Karpas-422 (cell line): ENCODE data around the gene SPTLC2. TPM values are rescaled to one million over a fixed set of nuclear protein-coding genes. Genes with fewer than 3 reads are reported as not detected.
"Not testable (repeated sequence)": the region's sequence is repeated elsewhere in the genome, so short reads cannot be mapped to it uniquely, and the experiment has no call there.

Experiments
- DNase-seq: peaks from one replicate; pipeline ENCODE4 v3.0.0-alpha.2; 2015
- H2AFZ ChIP-seq: fragments of 200-600 bp; sonication (generic); 2 replicates; pipeline ENCODE4 v1.6.1; 2014; ENCODE audit warnings: antibody characterized with exemption, low read length, mixed read lengths
- H3K27ac ChIP-seq: fragments of 200-600 bp; sonication (generic); 2 replicates; pipeline ENCODE4 v1.5.1; 2014; ENCODE audit warnings: mild to moderate bottlenecking, low read length, moderate library complexity
- H3K27me3 ChIP-seq: fragments of 200-600 bp; sonication (generic); 2 replicates; pipeline ENCODE4 v1.6.1; 2014; ENCODE audit warnings: low read length, mixed read lengths
- H3K36me3 ChIP-seq: fragments of 200-600 bp; sonication (generic); 2 replicates; pipeline ENCODE4 v1.6.1; 2014; ENCODE audit warnings: low read length, mixed read lengths; ENCODE audit not compliant: insufficient read depth
- H3K4me1 ChIP-seq: fragments of 200-600 bp; sonication (generic); 2 replicates; pipeline ENCODE4 v1.6.1; 2014; ENCODE audit warnings: mild to moderate bottlenecking, low read length, mixed read lengths
- H3K4me2 ChIP-seq: fragments of 200-600 bp; sonication (generic); 2 replicates; pipeline ENCODE4 v1.6.1; 2014; ENCODE audit warnings: low read length, low read depth, mild to moderate bottlenecking; ENCODE audit not compliant: poor library complexity, severe bottlenecking
- H3K4me3 ChIP-seq: fragments of 200-600 bp; sonication (generic); 2 replicates; pipeline ENCODE4 v1.5.1; 2014; ENCODE audit warnings: mild to moderate bottlenecking, antibody characterized with exemption, low read length, mixed read lengths
- H3K79me2 ChIP-seq: fragments of 200-600 bp; sonication (generic); 2 replicates; pipeline ENCODE4 v1.6.1; 2014; ENCODE audit warnings: mild to moderate bottlenecking, low read length, mixed read lengths
- H3K9ac ChIP-seq: fragments of 200-600 bp; sonication (generic); 2 replicates; pipeline ENCODE4 v1.6.0; 2014; ENCODE audit warnings: low read length
- H3K9me2 ChIP-seq: fragments of 200-600 bp; sonication (generic), shearing (Covaris generic); replicated peaks from 2 replicates; pipeline ENCODE4 v1.6.0; 2014; ENCODE audit warnings: mild to moderate bottlenecking, low read length, moderate library complexity; ENCODE audit not compliant: insufficient read depth
- H3K9me3 ChIP-seq: fragments of 300-700, 200-600 bp; sonication (generic); 2 replicates; pipeline ENCODE4 v1.6.1; 2014; ENCODE audit warnings: low read length, mixed read lengths
- H4K20me1 ChIP-seq: fragments of 200-600 bp; sonication (generic); 2 replicates; pipeline ENCODE4 v1.6.1; 2014; ENCODE audit warnings: mild to moderate bottlenecking, antibody characterized with exemption, low read length, low read depth; ENCODE audit not compliant: insufficient read depth
- total RNA-seq: library from RNA; depleted of rRNA; stranded (reverse); fragments of >200 nt; shearing (Covaris generic); gene quantifications from 2 replicates; pipeline ENCODE4 v1.2.3, GENCODE V29; 2014; ENCODE audit warnings: low replicate concordance

Gene SPTLC2
- total RNA-seq, 1 experiment from 2014 or later, result 97.0 TPM

GRCh38 chr14:77593501-77593961 lies 22.9 kb downstream of the SPTLC2 start:
- Histone ChIP-seq H3K36me3 (peaks cover 35% of the 10 kb centered on the region), H3K4me1 (peaks cover 82% of the 10 kb centered on the region), H3K9me3 (no peaks in the 10 kb centered on the region), H3K4me2 (peak overlapping the region; percentile 62), H3K27ac (peak overlapping the region; percentile 94), H2AFZ (no peak overlapping the region), H3K79me2 (peaks cover 93% of the 10 kb centered on the region), H3K27me3 (no peaks in the 10 kb centered on the region), H3K4me3 (peak overlapping the region; percentile 35), H3K9me2 (no peaks in the 10 kb centered on the region), H4K20me1 (no peaks in the 10 kb centered on the region), H3K9ac (peak overlapping the region; percentile 17)
- peak; percentile 92 for DNase-seq

DNA sequence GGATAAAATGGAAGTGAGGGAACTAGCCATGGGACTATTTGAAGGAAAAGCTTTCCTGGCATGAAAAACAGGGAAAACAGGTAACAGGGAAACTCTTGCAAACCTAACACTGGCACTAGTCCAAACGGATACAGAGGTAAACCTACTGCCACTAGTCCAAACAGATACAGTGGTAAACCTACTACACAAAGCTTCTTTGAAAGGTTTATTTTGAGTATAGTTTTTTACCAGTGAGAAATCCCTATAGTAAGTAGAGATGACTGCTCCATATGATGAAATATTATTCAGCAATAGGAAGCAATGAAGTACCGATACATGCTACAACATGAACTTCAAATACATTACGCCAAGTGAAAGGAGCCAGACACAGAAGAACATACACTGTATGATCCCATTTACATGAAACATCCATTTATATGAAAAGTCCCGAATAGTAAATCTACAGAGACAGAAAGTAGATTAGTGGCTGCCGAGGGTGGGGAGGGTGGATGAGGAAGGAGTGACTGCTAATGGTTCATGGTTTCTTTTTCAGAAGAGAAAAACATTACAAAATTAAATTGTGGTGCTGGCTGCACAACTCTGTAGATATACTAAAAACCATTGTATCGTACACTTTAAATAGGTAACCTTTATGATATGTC lies 25.5 kb downstream of the SPTLC2 start:
- Histone ChIP-seq H3K9me3 (no peaks in the 10 kb centered on the region), H3K79me2 (peaks cover 94% of the 10 kb centered on the region), H3K27me3 (no peaks in the 10 kb centered on the region), H3K36me3 (peaks cover 24% of the 10 kb centered on the region), H3K9ac (peak overlapping the region; percentile 23), H3K4me2 (peak overlapping the region; percentile 66), H3K9me2 (no peaks in the 10 kb centered on the region), H4K20me1 (no peaks in the 10 kb centered on the region), H3K27ac (peak overlapping the region; percentile 94), H3K4me3 (peak overlapping the region; percentile 28; the same call in 1 of the 2 replicates), H2AFZ (no peak overlapping the region), H3K4me1 (peaks cover 92% of the 10 kb centered on the region)
- DNase-seq, result peak; percentile 74

GRCh38 chr14:77589099-77589498 lies 27.3 kb downstream of the SPTLC2 start:
- no peak overlapping the region for H3K4me3 ChIP-seq
- H3K79me2 ChIP-seq, result peaks cover 95% of the 10 kb centered on the region
- H3K27ac ChIP-seq, result peak overlapping the region; percentile 82
- H2AFZ ChIP-seq, result no peak overlapping the region
- H3K4me1 ChIP-seq, result peaks cover 93% of the 10 kb centered on the region
- H3K27me3 ChIP-seq, result no peaks in the 10 kb centered on the region
- H3K36me3 ChIP-seq, result peaks cover 8% of the 10 kb centered on the region
- no peaks in the 10 kb centered on the region for H3K9me3 ChIP-seq
- no peak for DNase-seq
- no peak overlapping the region for H3K9ac ChIP-seq
- no peaks in the 10 kb centered on the region for H3K9me2 ChIP-seq
- H3K4me2 ChIP-seq, result peak overlapping the region; percentile 21
- no peaks in the 10 kb centered on the region for H4K20me1 ChIP-seq

- not testable (repeated sequence) for H4K20me1 ChIP-seq, H3K27me3 ChIP-seq, H3K4me3 ChIP-seq, H2AFZ ChIP-seq, H3K9me2 ChIP-seq, H3K9me3 ChIP-seq, H3K9ac ChIP-seq, H3K36me3 ChIP-seq
- DNase-seq, result peak; percentile 71
- Histone ChIP-seq H3K27ac (peak overlapping the region; percentile 82), H3K79me2 (peaks cover 97% of the 10 kb centered on the region), H3K4me1 (peaks cover 92% of the 10 kb centered on the region), H3K4me2 (peak overlapping the region; percentile 23)
Measured at GRCh38 chr14:77588411-77589025, 27.9 kb downstream of the SPTLC2 start.

DNA sequence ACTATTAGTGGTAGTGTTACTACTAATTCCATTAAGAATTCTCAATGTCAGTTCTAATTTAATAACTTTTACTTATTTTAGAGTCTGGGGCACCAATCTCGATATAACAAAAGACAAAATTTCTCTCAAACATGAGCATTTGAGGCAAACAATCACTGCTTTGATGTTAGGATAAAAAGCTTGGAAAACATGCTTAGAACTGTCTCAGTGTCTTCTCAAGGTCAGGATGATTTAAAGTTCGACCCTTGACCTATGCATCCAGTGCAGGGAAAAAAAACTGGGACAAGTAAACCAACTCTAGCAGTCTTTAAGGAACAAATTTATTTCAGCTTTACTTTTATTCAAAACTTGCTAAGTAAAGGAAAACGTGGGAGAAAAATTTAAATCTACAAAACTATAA lies 31.1 kb downstream of the SPTLC2 start:
- Histone ChIP-seq H3K4me1 (peaks cover 82% of the 10 kb centered on the region), H3K9ac (no peak overlapping the region), H3K9me3 (no peaks in the 10 kb centered on the region), H3K27ac (peak overlapping the region; percentile 56), H3K4me3 (no peak overlapping the region), H3K9me2 (no peaks in the 10 kb centered on the region), H3K4me2 (no peak overlapping the region), H2AFZ (no peak overlapping the region), H3K79me2 (peaks cover 96% of the 10 kb centered on the region), H3K36me3 (no peaks in the 10 kb centered on the region), H4K20me1 (no peaks in the 10 kb centered on the region), H3K27me3 (no peaks in the 10 kb centered on the region)
- DNase-seq, result no peak

DNA sequence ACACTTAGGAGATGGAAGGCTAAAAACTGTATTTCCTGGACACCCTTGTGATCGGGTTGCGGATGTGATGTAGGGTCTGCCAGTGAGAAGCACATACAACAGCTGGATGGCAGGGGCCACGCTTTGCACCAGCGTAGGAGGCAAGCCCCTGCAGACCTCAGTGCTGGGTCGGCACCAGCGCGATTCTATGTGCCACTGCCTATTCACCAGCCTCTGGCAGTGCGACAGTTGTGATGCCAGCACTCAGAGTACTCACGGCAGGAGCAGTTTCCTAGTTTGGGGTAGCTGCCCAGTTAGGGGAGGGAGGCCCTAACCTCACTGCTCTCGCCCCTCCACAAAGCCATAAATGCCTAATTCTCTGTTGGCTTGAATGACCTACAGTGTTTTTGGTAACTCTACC lies 31.6 kb downstream of the SPTLC2 start:
- peaks cover 96% of the 10 kb centered on the region for H3K79me2 ChIP-seq
- no peak overlapping the region for H3K9ac ChIP-seq
- H3K27ac ChIP-seq, result peak overlapping the region; percentile 56
- H3K27me3 ChIP-seq, result no peaks in the 10 kb centered on the region
- no peaks in the 10 kb centered on the region for H4K20me1 ChIP-seq
- H2AFZ ChIP-seq, result no peak overlapping the region
- H3K4me2 ChIP-seq, result no peak overlapping the region
- no peak for DNase-seq
- no peaks in the 10 kb centered on the region for H3K9me3 ChIP-seq
- no peaks in the 10 kb centered on the region for H3K9me2 ChIP-seq
- peaks cover 77% of the 10 kb centered on the region for H3K4me1 ChIP-seq
- H3K36me3 ChIP-seq, result no peaks in the 10 kb centered on the region
- H3K4me3 ChIP-seq, result no peak overlapping the region

DNA sequence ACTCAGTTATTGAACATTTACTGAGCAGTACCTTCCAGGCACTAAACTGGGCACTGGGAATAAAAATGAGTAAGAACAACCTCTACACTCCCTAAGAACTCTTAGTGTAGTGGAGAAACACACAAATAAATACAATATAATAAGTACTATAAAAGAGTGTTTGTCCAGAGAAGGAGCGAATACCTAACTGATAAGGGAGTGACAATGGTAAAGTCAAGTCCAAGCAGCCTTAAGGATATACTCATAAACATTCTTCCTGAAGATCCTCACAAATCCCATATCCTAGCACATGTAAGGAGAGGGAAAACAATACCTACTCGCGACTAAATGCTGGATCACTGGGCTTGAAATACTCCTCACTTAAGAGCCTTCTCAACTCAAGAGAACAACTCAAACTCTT lies 32.8 kb downstream of the SPTLC2 start:
- Histone ChIP-seq H3K4me1 (peaks cover 69% of the 10 kb centered on the region), H3K9me2 (no peaks in the 10 kb centered on the region), H3K27ac (0 out of 2 replicates have a peak overlapping the region, but pooled peaks have one; percentile 56), H3K4me2 (no peak overlapping the region), H3K9me3 (no peaks in the 10 kb centered on the region), H4K20me1 (no peaks in the 10 kb centered on the region), H3K4me3 (no peak overlapping the region), H3K79me2 (peaks cover 96% of the 10 kb centered on the region), H3K27me3 (no peaks in the 10 kb centered on the region), H3K9ac (no peak overlapping the region), H2AFZ (no peak overlapping the region), H3K36me3 (no peaks in the 10 kb centered on the region)
- no peak for DNase-seq

GRCh38 chr14:77582511-77582910 lies 33.9 kb downstream of the SPTLC2 start:
- no peak for DNase-seq
- Histone ChIP-seq H3K36me3 (no peaks in the 10 kb centered on the region), H3K27ac (peak overlapping the region; percentile 5; the same call in 1 of the 2 replicates), H3K9me3 (no peaks in the 10 kb centered on the region), H3K4me3 (no peak overlapping the region), H3K9ac (no peak overlapping the region), H2AFZ (no peak overlapping the region), H4K20me1 (no peaks in the 10 kb centered on the region), H3K27me3 (no peaks in the 10 kb centered on the region), H3K9me2 (no peaks in the 10 kb centered on the region), H3K4me1 (peaks cover 59% of the 10 kb centered on the region), H3K79me2 (peaks cover 93% of the 10 kb centered on the region), H3K4me2 (no peak overlapping the region)
